ENCODE results near the gene OSBPL5. TPM values are rescaled to one million over a fixed set of nuclear protein-coding genes. Genes with fewer than 3 reads are reported as not detected.
"Not testable (repeated sequence)": the region's sequence is repeated elsewhere in the genome, so short reads cannot be mapped to it uniquely, and the experiment has no call there.

Gene OSBPL5
- total and polyA plus RNA-seq, 2 donors = 22.4 to 40.5 TPM

- whole genome bisulfite sequencing = 92% methylated on average over 34 of the region's 34 CpGs
- no peaks in the 10 kb centered on the region for H3K36me3 ChIP-seq (ENCODE audit: insufficient read depth)
These were observed 43.0 kb downstream of the OSBPL5 start for GRCh38 chr11:3121931-3122774.

GRCh38 chr11:3121416-3121815, 43.7 kb downstream of the OSBPL5 start:
- Histone ChIP-seq H3K27ac (ENCODE audit: low read depth) (no peak overlapping the region), H3K36me3 (ENCODE audit: insufficient read depth) (no peaks in the 10 kb centered on the region), H3K4me3 (ENCODE audit: low read depth, low read length) (no peak overlapping the region), H3K4me1 (ENCODE audit: insufficient read depth) (no peaks in the 10 kb centered on the region)
- DNase-seq (ENCODE audit: extremely low spot score) = no peak
- WGBS = 96% methylated on average over 10 of the region's 10 CpGs

More at GRCh38 chr11:3121931-3122774, 43.0 kb downstream of the OSBPL5 start:
- DNase-seq (ENCODE audit: extremely low spot score) = no peak
- Histone ChIP-seq H3K4me1 (ENCODE audit: insufficient read depth) (no peaks in the 10 kb centered on the region), H3K4me3 (ENCODE audit: low read depth, low read length) (no peak overlapping the region), H3K27ac (ENCODE audit: low read depth) (no peak overlapping the region)

- WGBS = 95% methylated on average over 26 of the region's 26 CpGs
- H3K36me3 ChIP-seq (ENCODE audit: insufficient read depth) = no peaks in the 10 kb centered on the region
- no peak overlapping the region for H3K27ac ChIP-seq (ENCODE audit: low read depth)
- DNase-seq (ENCODE audit: extremely low spot score) = no peak
- no peaks in the 10 kb centered on the region for H3K4me1 ChIP-seq (ENCODE audit: insufficient read depth)
- H3K4me3 ChIP-seq (ENCODE audit: low read depth, low read length) = no peak overlapping the region
These were observed 44.9 kb downstream of the OSBPL5 start for GRCh38 chr11:3120071-3120792.

GRCh38 chr11:3119141-3119821, 45.8 kb downstream of the OSBPL5 start:
- 97% methylated on average over 14 of the region's 14 CpGs for WGBS
- H3K36me3 ChIP-seq (ENCODE audit: insufficient read depth) = no peaks in the 10 kb centered on the region
- H3K4me3 ChIP-seq (ENCODE audit: low read depth, low read length) = no peak overlapping the region
- DNase-seq (ENCODE audit: extremely low spot score) = no peak
- H3K4me1 ChIP-seq (ENCODE audit: insufficient read depth) = no peaks in the 10 kb centered on the region
- H3K27ac ChIP-seq (ENCODE audit: low read depth) = no peak overlapping the region

GRCh38 chr11:3115321-3115720, 49.8 kb downstream of the OSBPL5 start:
- no peak for DNase-seq (ENCODE audit: extremely low spot score)
- no peak overlapping the region for H3K27ac ChIP-seq (ENCODE audit: low read depth)
- WGBS = 92% methylated on average over 3 of the region's 3 CpGs
- H3K4me1 ChIP-seq (ENCODE audit: insufficient read depth) = no peaks in the 10 kb centered on the region
- no peaks in the 10 kb centered on the region for H3K36me3 ChIP-seq (ENCODE audit: insufficient read depth)
- H3K4me3 ChIP-seq (ENCODE audit: low read depth, low read length) = no peak overlapping the region

GRCh38 chr11:3113661-3114060, 51.4 kb downstream of the OSBPL5 start:
- not testable (repeated sequence) for H3K4me3 ChIP-seq (ENCODE audit: low read depth, low read length); DNase-seq (ENCODE audit: extremely low spot score); H3K36me3 ChIP-seq (ENCODE audit: insufficient read depth); H3K27ac ChIP-seq (ENCODE audit: low read depth); H3K4me1 ChIP-seq (ENCODE audit: insufficient read depth)

- no peak for DNase-seq (ENCODE audit: extremely low spot score)
These were observed 53.0 kb downstream of the OSBPL5 start for GRCh38 chr11:3111919-3112690.

GRCh38 chr11:3111466-3111865, 53.6 kb downstream of the OSBPL5 start:
- Histone ChIP-seq H3K4me3 (ENCODE audit: low read depth, low read length) (no peak overlapping the region), H3K27ac (ENCODE audit: low read depth) (no peak overlapping the region), H3K4me1 (ENCODE audit: insufficient read depth) (no peaks in the 10 kb centered on the region), H3K36me3 (ENCODE audit: insufficient read depth) (no peaks in the 10 kb centered on the region)
- 84% methylated on average over 6 of the region's 6 CpGs for WGBS
- no peak for DNase-seq (ENCODE audit: extremely low spot score)

More at GRCh38 chr11:3111919-3112690, 53.0 kb downstream of the OSBPL5 start:
- Histone ChIP-seq H3K4me3 (ENCODE audit: low read depth, low read length) (no peak overlapping the region), H3K27ac (ENCODE audit: low read depth) (no peak overlapping the region), H3K4me1 (ENCODE audit: insufficient read depth) (no peaks in the 10 kb centered on the region), H3K36me3 (ENCODE audit: insufficient read depth) (no peaks in the 10 kb centered on the region)
- 68% methylated on average over 7 of the region's 9 CpGs for WGBS

GRCh38 chr11:3109921-3110706, 55.0 kb downstream of the OSBPL5 start:
- Histone ChIP-seq H3K4me3 (ENCODE audit: low read depth, low read length) (no peak overlapping the region), H3K4me1 (ENCODE audit: insufficient read depth) (no peaks in the 10 kb centered on the region), H3K27ac (ENCODE audit: low read depth) (no peak overlapping the region), H3K36me3 (ENCODE audit: insufficient read depth) (no peaks in the 10 kb centered on the region)
- DNase-seq (ENCODE audit: extremely low spot score) = no peak
- WGBS = 71% methylated on average over 14 of the region's 14 CpGs

GRCh38 chr11:3109434-3109833, 55.7 kb downstream of the OSBPL5 start:
- no peak for DNase-seq (ENCODE audit: extremely low spot score)
- WGBS = 91% methylated on average over 7 of the region's 7 CpGs
- Histone ChIP-seq H3K36me3 (ENCODE audit: insufficient read depth) (no peaks in the 10 kb centered on the region), H3K4me1 (ENCODE audit: insufficient read depth) (no peaks in the 10 kb centered on the region), H3K27ac (ENCODE audit: low read depth) (no peak overlapping the region), H3K4me3 (ENCODE audit: low read depth, low read length) (no peak overlapping the region)

GRCh38 chr11:3108183-3108721, 56.9 kb downstream of the OSBPL5 start:
- Histone ChIP-seq H3K36me3 (ENCODE audit: insufficient read depth) (no peaks in the 10 kb centered on the region), H3K4me3 (ENCODE audit: low read depth, low read length) (no peak overlapping the region), H3K4me1 (ENCODE audit: insufficient read depth) (no peaks in the 10 kb centered on the region), H3K27ac (ENCODE audit: low read depth) (no peak overlapping the region)
- WGBS = 80% methylated on average over 11 of the region's 11 CpGs
- DNase-seq (ENCODE audit: extremely low spot score) = no peak

GRCh38 chr11:3107608-3108182, 57.4 kb downstream of the OSBPL5 start:
- WGBS = 81% methylated on average over 21 of the region's 21 CpGs
- no peaks in the 10 kb centered on the region for H3K36me3 ChIP-seq (ENCODE audit: insufficient read depth)
- H3K4me1 ChIP-seq (ENCODE audit: insufficient read depth) = no peaks in the 10 kb centered on the region
- no peak overlapping the region for H3K27ac ChIP-seq (ENCODE audit: low read depth)
- no peak overlapping the region for H3K4me3 ChIP-seq (ENCODE audit: low read depth, low read length)
- DNase-seq (ENCODE audit: extremely low spot score) = no peak

All from urinary bladder (tissue), 4 donors.